Activated B cell treated with CpG ODN at 0.5 μM for 24 hours (primary cell): Measurements from ENCODE around the gene PLP2. TPM values are rescaled to one million over a fixed set of nuclear protein-coding genes. Genes with fewer than 3 reads are reported as not detected.
"Not testable (repeated sequence)": the region's sequence is repeated elsewhere in the genome, so short reads cannot be mapped to it uniquely, and the experiment has no call there.

Source experiments
- ATAC-seq: fragments of 200-7000 bp; cut with Tn5 transposase; one replicate; pipeline ENCODE4 v1.10.0; 2021; ENCODE audit warnings: low read depth, mild to moderate bottlenecking, moderate library complexity
- CTCF ChIA-PET: fragments of 350-600 bp; sonication (Branson Sonifier 250); formaldehyde crosslinking; loops from one replicate; lab custom pipeline; 2021; ENCODE audit warnings: antibody characterized with exemption; lab: Charles Lee
- POLR2A ChIA-PET: fragments of 350-600 bp; sonication (Branson Sonifier 250); formaldehyde crosslinking; loops from one replicate; lab custom pipeline; 2021; ENCODE audit warnings: antibody characterized with exemption; lab: Charles Lee
- DNase-seq: peaks from one replicate; pipeline ENCODE4 v3.0.0; 2022
- H3K27ac Mint-ChIP-seq: one replicate; pipeline ENCODE4 v1.8.0; 2020; ENCODE audit warnings: mixed read lengths
- H3K27me3 Mint-ChIP-seq: one replicate; pipeline ENCODE4 v1.8.0; 2021; ENCODE audit warnings: mixed read lengths
- H3K36me3 Mint-ChIP-seq: one replicate; pipeline ENCODE4 v1.8.0; 2021; ENCODE audit warnings: low read depth, mixed read lengths
- H3K4me1 Mint-ChIP-seq: one replicate; pipeline ENCODE4 v1.8.0; 2021; ENCODE audit warnings: mixed read lengths
- H3K4me3 Mint-ChIP-seq: one replicate; pipeline ENCODE4 v1.8.0; 2020; ENCODE audit warnings: mild to moderate bottlenecking, mixed read lengths
- H3K9me3 Mint-ChIP-seq: one replicate; pipeline ENCODE4 v1.8.0; 2020; ENCODE audit warnings: mixed read lengths
- intact Hi-C: fragments of 100-400 bp; cut with micrococcal nuclease; formaldehyde crosslinking; loops from one replicate; pipeline ENCODE4 v1.15.1; 2024
- total RNA-seq: library from RNA; stranded (reverse); gene quantifications from 2 replicates; pipeline ENCODE4 v1.2.3, GENCODE V29; 2022
- TF ChIP-seq, protein P1 (sequence below): fragments of 200-600 bp; IDR thresholded peaks from one replicate; pipeline ENCODE4 v1.8.0; 2022; ENCODE audit warnings: antibody characterized with exemption, mild to moderate bottlenecking

PLP2 gene, protein sequence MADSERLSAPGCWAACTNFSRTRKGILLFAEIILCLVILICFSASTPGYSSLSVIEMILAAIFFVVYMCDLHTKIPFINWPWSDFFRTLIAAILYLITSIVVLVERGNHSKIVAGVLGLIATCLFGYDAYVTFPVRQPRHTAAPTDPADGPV
- 97.2 and 111 TPM in 2 replicates for total RNA-seq

DNA sequence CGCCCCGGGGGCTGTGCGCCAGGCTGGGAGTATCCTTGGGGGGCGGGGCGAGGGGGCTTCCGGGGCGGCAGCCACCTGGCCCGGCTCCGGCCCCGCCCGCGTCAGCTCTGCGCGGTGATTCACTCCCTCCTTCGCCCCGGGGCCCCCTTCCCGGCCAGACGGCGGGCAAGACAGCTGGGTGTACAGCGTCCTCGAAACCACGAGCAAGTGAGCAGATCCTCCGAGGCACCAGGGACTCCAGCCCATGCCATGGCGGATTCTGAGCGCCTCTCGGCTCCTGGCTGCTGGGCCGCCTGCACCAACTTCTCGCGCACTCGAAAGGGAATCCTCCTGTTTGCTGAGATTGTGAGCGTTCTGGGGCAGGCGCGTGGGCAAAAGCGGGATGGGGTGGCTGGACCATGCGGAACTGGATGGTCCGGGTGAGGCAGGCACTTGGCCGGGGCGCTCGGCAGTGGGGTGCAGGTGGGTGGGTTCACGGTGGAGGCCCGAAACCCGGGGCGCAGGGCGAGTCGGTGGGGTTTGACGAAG is at the start of gene PLP2:
PLP2 (plus strand) TSS at position 147 of the 528 bp plus-strand sequence; CDS start at position 250, 103 bp downstream.
- DNase-seq (peak; percentile 59), ATAC-seq (peak; percentile 52)
- H3K4me1 Mint-ChIP-seq, result peaks cover 39% of the 10 kb centered on the region
- CTCF ChIA-PET, result no interaction called here
- no peaks in the 10 kb centered on the region for H3K27me3 Mint-ChIP-seq
- H3K9me3 Mint-ChIP-seq, result no peaks in the 10 kb centered on the region
- intact Hi-C loops, result loop anchor here (1.0 to 5.0 kb wide), 5 partner anchors 8 to 170 kb away; partner anchors contain the start of genes GRIPAP1 and PRICKLE3
- H3K36me3 Mint-ChIP-seq, result peaks cover 28% of the 10 kb centered on the region
- POLR2A ChIA-PET, result interaction anchor here (0.7 to 1.7 kb wide), 10 partner anchors 7 to 169 kb away, joined by 3 to 9 read pairs (median 6); partner anchors contain the start of genes GRIPAP1 and WDR45
- TF ChIP-seq, protein P1, sequence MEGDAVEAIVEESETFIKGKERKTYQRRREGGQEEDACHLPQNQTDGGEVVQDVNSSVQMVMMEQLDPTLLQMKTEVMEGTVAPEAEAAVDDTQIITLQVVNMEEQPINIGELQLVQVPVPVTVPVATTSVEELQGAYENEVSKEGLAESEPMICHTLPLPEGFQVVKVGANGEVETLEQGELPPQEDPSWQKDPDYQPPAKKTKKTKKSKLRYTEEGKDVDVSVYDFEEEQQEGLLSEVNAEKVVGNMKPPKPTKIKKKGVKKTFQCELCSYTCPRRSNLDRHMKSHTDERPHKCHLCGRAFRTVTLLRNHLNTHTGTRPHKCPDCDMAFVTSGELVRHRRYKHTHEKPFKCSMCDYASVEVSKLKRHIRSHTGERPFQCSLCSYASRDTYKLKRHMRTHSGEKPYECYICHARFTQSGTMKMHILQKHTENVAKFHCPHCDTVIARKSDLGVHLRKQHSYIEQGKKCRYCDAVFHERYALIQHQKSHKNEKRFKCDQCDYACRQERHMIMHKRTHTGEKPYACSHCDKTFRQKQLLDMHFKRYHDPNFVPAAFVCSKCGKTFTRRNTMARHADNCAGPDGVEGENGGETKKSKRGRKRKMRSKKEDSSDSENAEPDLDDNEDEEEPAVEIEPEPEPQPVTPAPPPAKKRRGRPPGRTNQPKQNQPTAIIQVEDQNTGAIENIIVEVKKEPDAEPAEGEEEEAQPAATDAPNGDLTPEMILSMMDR, result no peak
- H3K27ac Mint-ChIP-seq, result peak within 1 kb of the TSS; percentile 84
- H3K4me3 Mint-ChIP-seq, result peak within 1 kb of the TSS; percentile 89

DNA sequence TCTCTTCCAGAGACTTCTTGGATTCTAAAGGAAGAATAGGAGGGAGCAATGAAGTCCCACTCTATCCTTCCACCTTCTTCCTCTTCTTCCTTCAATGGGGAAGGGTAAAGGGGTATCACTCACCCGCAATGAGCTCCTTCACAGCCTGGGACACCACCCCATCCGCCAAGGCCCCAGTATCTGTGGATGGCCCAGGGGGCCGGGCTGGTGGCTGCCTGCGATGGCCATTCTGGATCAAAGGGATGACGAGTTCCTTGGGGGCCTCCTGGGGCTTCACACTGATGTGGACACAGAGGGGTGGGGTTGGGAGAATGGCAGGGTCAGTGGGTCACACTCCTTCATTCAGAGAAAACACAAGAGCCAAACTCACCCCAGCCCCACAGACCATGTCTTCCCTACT is 49.2 kb upstream of the PLP2 start:
- peak overlapping the region; percentile 96 for H3K4me3 Mint-ChIP-seq
- no peaks in the 10 kb centered on the region for H3K9me3 Mint-ChIP-seq
- H3K36me3 Mint-ChIP-seq, result peaks cover 35% of the 10 kb centered on the region
- DNase-seq, result no peak
- H3K27me3 Mint-ChIP-seq, result no peaks in the 10 kb centered on the region
- peaks cover 24% of the 10 kb centered on the region for H3K4me1 Mint-ChIP-seq
- no peak for ATAC-seq
- TF ChIP-seq, protein P1, result no peak
- H3K27ac Mint-ChIP-seq, result peak overlapping the region; percentile 86
- ChIA-PET POLR2A (interaction anchor here (1.6 kb wide), 1 partner anchor 34 kb away, joined by 7 read pairs; no protein-coding TSS in a partner anchor), CTCF (interaction anchor here (0.9 to 1.0 kb wide), 2 partner anchors 41 to 70 kb away, joined by 3 read pairs; no protein-coding TSS in a partner anchor)
- intact Hi-C loops, result loop anchor here (2.0 kb wide), 1 partner anchor 22 kb away; no protein-coding TSS in a partner anchor

DNA sequence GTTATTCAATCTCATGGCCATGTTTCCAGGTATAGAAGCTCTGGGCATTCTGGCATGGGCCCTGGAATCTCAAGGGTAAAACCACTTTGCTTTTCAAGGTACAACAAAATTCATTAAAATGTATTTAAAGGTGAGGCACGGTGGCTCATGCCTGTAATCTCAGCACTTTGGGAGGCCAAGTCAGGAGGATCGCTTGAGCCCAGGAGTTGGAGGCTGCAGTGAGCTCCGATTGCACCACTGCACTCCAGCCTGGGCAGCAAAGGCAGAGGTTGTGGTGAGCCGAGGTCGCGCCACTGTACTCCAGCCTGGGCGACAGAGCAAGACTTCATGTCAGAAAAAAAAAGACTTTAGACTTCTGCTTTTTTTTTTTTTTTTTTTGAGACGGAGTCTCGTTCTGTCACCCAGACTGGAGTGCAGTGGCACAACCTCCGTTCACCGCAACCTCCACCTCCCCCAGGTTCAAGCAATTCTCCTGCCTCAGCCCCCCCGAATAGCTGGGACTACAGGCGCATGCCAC is 43.9 kb upstream of the PLP2 start:
- H3K4me3 Mint-ChIP-seq, H3K27me3 Mint-ChIP-seq, H3K9me3 Mint-ChIP-seq, ATAC-seq, intact Hi-C loops, H3K27ac Mint-ChIP-seq, DNase-seq, H3K36me3 Mint-ChIP-seq: not testable (repeated sequence)
- POLR2A ChIA-PET, result interaction anchor here (0.7 to 2.0 kb wide), 2 partner anchors 15 to 28 kb away, joined by 3 to 5 read pairs; no protein-coding TSS in a partner anchor
- H3K4me1 Mint-ChIP-seq, result peaks cover 15% of the 10 kb centered on the region
- CTCF ChIA-PET, result interaction anchor here (0.6 kb wide), 1 partner anchor 280 kb away, joined by 3 read pairs; no protein-coding TSS in a partner anchor

DNA sequence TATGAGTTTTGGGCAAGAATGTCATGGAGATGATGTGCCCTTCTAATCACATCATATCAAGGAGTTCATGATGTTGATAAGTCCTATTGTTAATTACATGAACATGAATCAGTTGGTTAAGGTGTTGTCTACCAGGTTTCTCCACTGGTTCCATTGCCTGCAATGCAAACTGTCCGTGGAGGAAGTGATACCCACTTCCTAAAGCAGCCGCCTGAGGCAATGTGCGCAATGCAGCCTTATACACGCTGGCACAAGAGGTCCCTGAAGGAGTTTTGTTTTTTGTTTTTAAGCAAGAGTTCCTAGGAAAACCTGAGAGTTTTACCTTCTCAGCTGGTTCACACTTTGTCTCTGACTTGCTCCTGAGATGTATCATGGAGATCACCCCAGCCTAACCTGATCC is 42.3 kb upstream of the PLP2 start:
- TF ChIP-seq, protein P1, result no peak
- CTCF ChIA-PET, result no interaction called here
- Mint-ChIP-seq H3K9me3 (no peaks in the 10 kb centered on the region), H3K4me1 (peaks cover 6% of the 10 kb centered on the region), H3K27ac (no peak overlapping the region), H3K36me3 (no peaks in the 10 kb centered on the region), H3K4me3 (no peak overlapping the region), H3K27me3 (no peaks in the 10 kb centered on the region)
- POLR2A ChIA-PET, result interaction anchor here (1.1 kb wide), 1 partner anchor 27 kb away, joined by 5 read pairs; no protein-coding TSS in a partner anchor
- no peak for DNase-seq
- intact Hi-C loops, result no loop called here
- peak; percentile 58 for ATAC-seq

DNA sequence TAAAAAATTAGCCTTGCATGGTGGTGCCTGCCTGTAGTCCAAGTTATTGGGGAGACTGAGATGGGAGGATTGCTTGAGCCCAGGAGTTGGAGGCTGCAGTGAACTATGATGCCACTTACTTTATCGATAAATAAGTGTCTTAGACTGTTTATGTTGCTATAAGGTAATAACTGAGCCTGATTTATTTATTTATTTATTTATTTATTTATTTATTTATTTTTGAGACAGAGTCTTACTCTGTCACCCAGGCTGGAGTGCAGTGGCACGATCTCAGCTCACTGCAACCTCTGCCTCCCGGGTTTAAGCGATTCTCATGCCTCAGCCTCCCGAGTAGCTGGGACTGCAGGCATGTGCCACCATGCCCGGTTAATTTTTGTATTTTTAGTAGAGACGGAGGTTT is 39.4 kb upstream of the PLP2 start:
- H3K9me3 Mint-ChIP-seq, H3K4me1 Mint-ChIP-seq, CTCF ChIA-PET, H3K27me3 Mint-ChIP-seq, H3K4me3 Mint-ChIP-seq, DNase-seq, intact Hi-C loops, ATAC-seq, H3K36me3 Mint-ChIP-seq, H3K27ac Mint-ChIP-seq: not testable (repeated sequence)
- POLR2A ChIA-PET, result interaction anchor here (0.6 kb wide), 1 partner anchor 23 kb away, joined by 3 read pairs; no protein-coding TSS in a partner anchor

DNA sequence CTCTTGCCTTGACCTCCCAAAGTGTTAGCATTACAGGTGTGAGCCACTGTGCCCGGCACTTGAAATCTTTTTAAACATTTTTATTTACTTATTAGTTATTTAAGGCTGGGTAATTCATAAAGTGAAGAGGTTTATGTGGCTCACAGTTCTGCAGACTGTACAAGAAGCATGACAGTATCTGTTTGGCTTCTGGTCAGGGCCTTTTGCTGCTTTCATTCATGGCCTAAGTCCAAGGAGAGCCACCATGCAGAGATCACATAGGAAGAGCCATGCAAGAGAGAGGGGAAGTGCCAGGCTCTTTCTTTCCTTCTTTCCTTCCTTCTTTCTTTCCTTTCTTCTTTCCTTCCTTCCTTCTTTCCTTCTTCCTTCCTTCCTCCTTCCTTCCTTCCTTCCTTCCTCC is 37.9 kb upstream of the PLP2 start:
- H3K9me3 Mint-ChIP-seq, result no peaks in the 10 kb centered on the region
- H3K4me3 Mint-ChIP-seq, result no peak overlapping the region
- no peak overlapping the region for H3K27ac Mint-ChIP-seq
- H3K27me3 Mint-ChIP-seq, result no peaks in the 10 kb centered on the region
- no peak for ATAC-seq
- no peaks in the 10 kb centered on the region for H3K36me3 Mint-ChIP-seq
- intact Hi-C loops, result no loop called here
- TF ChIP-seq, protein P1, result no peak
- H3K4me1 Mint-ChIP-seq, result peaks cover 6% of the 10 kb centered on the region
- ChIA-PET CTCF (no interaction called here), POLR2A (no interaction called here)
- no peak for DNase-seq
